Parietal lobe (tissue), 1 donor: ENCODE results near the gene LMAN2L. TPM values are rescaled to one million over a fixed set of nuclear protein-coding genes. Genes with fewer than 3 reads are reported as not detected.

Experiments used
- total RNA-seq: library from RNA; depleted of rRNA; stranded (reverse); fragments of >200 nt; gene quantifications from one replicate; pipeline ENCODE4 v1.2.3, GENCODE V29; 2014

LMAN2L gene, protein sequence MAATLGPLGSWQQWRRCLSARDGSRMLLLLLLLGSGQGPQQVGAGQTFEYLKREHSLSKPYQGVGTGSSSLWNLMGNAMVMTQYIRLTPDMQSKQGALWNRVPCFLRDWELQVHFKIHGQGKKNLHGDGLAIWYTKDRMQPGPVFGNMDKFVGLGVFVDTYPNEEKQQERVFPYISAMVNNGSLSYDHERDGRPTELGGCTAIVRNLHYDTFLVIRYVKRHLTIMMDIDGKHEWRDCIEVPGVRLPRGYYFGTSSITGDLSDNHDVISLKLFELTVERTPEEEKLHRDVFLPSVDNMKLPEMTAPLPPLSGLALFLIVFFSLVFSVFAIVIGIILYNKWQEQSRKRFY
- 24.4 TPM for total RNA-seq

DNA sequence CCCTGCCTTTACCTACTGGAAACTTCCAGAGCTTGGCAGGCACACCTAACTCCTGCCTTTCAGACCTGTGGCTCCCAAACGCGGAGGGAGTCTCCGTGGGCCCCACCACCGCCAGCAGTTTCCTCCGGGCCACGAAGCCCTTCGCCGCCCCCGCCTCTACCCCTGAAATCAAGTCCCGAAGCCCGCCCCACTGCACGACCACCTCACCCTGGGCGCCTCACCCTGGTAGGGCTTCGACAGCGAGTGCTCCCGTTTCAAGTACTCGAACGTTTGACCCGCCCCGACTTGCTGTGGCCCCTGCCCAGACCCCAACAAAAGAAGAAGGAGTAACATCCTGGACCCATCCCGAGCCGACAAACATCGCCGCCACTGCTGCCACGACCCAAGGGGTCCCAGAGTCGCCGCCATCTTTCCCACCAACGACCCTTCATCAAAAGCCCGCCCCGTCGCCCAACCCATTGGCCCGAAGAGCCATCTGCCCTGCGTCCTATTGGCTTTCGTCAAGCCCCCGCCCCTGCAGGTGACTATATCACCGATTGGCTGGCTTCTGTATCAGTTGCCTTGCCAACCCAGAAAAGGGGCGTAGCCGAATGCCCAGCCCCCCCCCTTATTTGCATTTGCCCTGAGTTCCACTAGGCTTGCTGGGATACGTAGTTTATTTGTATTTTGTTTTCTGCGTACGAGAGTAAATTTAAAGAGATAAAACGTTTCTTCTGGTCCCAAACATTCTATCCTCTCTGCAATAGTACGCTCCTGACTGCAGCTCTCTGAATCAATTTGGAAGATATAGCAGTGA is at the start of gene LMAN2L:
LMAN2L (minus strand) TSS at position 432 of the 796 bp plus-strand sequence; CDS start at position 408, 24 bp downstream.

DNA sequence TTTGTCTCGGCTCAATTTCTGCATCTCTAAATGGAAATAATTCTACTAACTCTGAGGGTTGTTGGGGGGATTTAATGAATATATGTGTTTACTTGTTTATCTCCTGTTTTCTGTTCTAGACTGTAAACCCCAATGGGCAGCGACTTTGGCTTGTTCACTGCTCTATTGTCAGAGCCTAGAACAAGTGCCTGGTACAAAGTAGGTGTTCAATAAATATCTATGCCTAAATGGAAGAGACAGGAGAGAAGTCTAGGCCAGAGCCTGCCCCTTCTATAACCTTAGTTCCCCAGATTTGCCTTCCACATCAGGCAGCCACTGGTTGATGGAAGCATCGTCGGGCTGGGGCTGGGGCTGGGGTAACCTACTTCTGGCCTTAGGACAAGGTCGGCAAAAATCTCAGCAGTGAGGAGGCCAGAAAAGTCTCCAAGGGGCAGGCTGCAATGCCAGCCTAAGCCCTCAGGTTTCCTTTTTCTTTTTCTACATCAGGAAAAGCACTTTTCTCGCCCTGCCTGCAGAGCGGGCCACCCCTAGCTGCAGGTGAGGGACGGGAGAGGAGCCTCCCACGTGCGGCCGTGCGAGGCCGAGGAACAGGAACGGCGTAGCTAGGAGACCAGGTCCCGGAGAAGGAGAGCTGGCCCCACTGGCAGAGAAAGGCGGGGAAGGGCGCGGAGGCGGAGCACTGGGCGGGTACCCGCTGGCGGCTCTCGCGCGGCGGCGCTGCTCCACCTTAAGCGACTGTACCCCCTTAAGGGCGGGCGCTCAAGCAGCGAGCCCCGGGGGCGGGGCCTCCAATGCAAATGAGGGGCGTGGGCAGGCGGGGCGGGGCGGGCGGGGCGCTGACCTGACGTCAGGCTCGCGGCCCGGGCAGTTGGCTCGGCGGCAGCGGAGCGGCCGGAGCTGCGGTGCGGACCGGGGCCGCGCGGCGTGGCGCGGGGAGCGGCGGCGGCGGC is 20.4 kb upstream of the LMAN2L start, which contains the start of gene CNNM4:
CNNM4 (plus strand) TSS at position 867 of the 950 bp plus-strand sequence. CDS start 98 bp downstream, outside the sequence.

Other genes starting within 250 kb of the LMAN2L start
- gene NEURL3, start 234.7 kb downstream of the LMAN2L start, total RNA-seq, result not detected
- gene ARID5A, start 203.3 kb downstream of the LMAN2L start, total RNA-seq, result 2.2 TPM
- 66.0 TPM for gene KANSL3, start 101.8 kb downstream of the LMAN2L start, total RNA-seq
- 1.6 TPM for gene FER1L5, start 97.3 kb downstream of the LMAN2L start, total RNA-seq
- 10.6 TPM for gene CNNM4, start 20.8 kb upstream of the LMAN2L start, total RNA-seq
- 25.7 TPM for gene CNNM3, start 76.2 kb upstream of the LMAN2L start, total RNA-seq
- gene ANKRD23, start 104.0 kb upstream of the LMAN2L start, total RNA-seq, result 10.6 TPM
- 16.3 TPM for gene ANKRD39, start 118.0 kb upstream of the LMAN2L start, total RNA-seq
- 56.3 TPM for gene SEMA4C, start 130.0 kb upstream of the LMAN2L start, total RNA-seq
- gene FAM178B, start 246.5 kb upstream of the LMAN2L start, total RNA-seq, result not detected